Spleen (tissue), 7 donors: ENCODE measurements around the gene LAMC3.

ENCODE experiments used
- POLR2A ChIP-seq, 3 donors: fragments of 450-650 bp; IDR thresholded peaks; one replicate each; pipeline ENCODE4 v1.5.1; 2017; ENCODE audit warnings: antibody characterized with exemption in 3 of 3, mild to moderate bottlenecking in 1 of 3
- POLR2AphosphoS5 ChIP-seq, 3 donors: sonication (generic); formaldehyde crosslinking; IDR thresholded peaks; one replicate each; pipeline ENCODE4 v1.5.1; 2017; ENCODE audit warnings: antibody characterized with exemption in 3 of 3
- TF ChIP-seq, protein P1 (sequence below), 11 experiments: fragments of 200-600 bp in 7 of 11; fragments of 450-650 bp in 4 of 11; sonication (generic) in 4 of 11; IDR thresholded peaks in 8 of 11; conservative IDR thresholded peaks in 3 of 11; 1 replicate in 7 of 11; 2 replicates in 4 of 11; pipeline versions ENCODE4 v1.4.0 to v1.8.0; 2016 to 2021; ENCODE audit warnings: antibody characterized with exemption in 11 of 11, inconsistent platforms in 4 of 11, mild to moderate bottlenecking in 1 of 11
- donor health status: DM: no; HTN: no; CAD: no; lungs with moderate emphysema.
- donor health status: DM: no; HTN: no; CAD: no.
- donor health status: DM: no; HTN: no; CAD: no.

GRCh38 chr9:130959809-130960334 is 49.1 kb upstream of the LAMC3 start:
- TF ChIP-seq, protein P1, sequence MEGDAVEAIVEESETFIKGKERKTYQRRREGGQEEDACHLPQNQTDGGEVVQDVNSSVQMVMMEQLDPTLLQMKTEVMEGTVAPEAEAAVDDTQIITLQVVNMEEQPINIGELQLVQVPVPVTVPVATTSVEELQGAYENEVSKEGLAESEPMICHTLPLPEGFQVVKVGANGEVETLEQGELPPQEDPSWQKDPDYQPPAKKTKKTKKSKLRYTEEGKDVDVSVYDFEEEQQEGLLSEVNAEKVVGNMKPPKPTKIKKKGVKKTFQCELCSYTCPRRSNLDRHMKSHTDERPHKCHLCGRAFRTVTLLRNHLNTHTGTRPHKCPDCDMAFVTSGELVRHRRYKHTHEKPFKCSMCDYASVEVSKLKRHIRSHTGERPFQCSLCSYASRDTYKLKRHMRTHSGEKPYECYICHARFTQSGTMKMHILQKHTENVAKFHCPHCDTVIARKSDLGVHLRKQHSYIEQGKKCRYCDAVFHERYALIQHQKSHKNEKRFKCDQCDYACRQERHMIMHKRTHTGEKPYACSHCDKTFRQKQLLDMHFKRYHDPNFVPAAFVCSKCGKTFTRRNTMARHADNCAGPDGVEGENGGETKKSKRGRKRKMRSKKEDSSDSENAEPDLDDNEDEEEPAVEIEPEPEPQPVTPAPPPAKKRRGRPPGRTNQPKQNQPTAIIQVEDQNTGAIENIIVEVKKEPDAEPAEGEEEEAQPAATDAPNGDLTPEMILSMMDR (IDR thresholded peaks at IDR 0.05 in 8 of 11, conservative IDR thresholded peaks at IDR 0.05 in 3 of 11), result no peak
- no peak for TF ChIP-seq POLR2A (IDR thresholded peaks at IDR 0.05)
- TF ChIP-seq POLR2AphosphoS5 (IDR thresholded peaks at IDR 0.05), result no peak
